ENCODE measurements around the gene CHMP5. TPM values are rescaled to one million over a fixed set of nuclear protein-coding genes. Genes with fewer than 3 reads are reported as not detected.

Gene CHMP5
- total RNA-seq, 1 experiment from 2014 or later: 60.5 TPM

- no peak for DNase-seq (ENCODE audit: low read depth in 1 of 2, low spot score in 2 of 2)
These were observed 32.0 kb upstream of the CHMP5 start for GRCh38 chr9:33232815-33233214.

DNA sequence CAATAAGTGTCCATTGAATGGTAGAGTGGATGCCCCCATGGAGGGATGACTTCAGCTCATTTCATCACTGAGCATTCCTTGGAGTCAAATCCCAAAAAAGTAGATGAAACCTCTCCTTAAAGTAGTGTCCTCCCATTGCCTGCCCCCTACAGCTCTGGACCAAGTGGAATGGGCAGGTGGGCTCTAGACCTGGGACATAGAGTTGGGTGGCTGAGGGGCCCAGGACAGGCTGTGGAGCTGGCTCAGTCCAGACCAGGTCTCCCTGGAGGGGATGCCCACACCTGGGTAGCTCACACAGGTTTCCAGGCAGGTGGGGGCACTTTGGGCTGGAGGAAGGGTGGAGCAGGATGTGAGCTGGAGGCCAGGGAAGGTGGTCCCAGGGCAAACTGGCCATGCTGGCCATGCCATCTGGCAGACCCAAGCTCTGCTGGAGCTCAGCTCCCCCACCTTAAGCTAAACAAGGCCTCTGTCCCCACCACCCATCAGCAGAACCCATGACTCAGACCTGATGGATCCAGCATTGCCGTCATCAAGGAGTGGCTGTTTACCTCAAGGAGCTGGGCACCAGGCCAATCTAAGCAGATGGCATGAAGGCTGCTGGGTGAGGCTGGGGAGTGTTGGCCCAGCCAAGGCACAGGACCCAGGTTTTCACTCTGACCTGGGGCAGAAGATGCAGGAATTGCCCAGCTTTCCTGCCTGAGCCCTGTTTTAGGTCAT, 31.1 kb upstream of the CHMP5 start:
- H3K27me3 ChIP-seq (replicated peaks): no peaks in the 10 kb centered on the region
- peaks cover 13% of the 10 kb centered on the region for H3K4me1 ChIP-seq (replicated peaks)
- peak; percentile 28 to 73 for DNase-seq (ENCODE audit: low read depth in 1 of 2, low spot score in 2 of 2)
- H3K9me3 ChIP-seq (replicated peaks): no peaks in the 10 kb centered on the region
- no peak overlapping the region for H3K27ac ChIP-seq
- no peak overlapping the region for H3K4me3 ChIP-seq
- H3K36me3 ChIP-seq: no peaks in the 10 kb centered on the region

More at GRCh38 chr9:33232815-33233214, 32.0 kb upstream of the CHMP5 start:
- no peaks in the 10 kb centered on the region for H3K9me3 ChIP-seq (replicated peaks)
- H3K27ac ChIP-seq: no peak overlapping the region
- H3K4me1 ChIP-seq (replicated peaks): peaks cover 13% of the 10 kb centered on the region
- no peak overlapping the region for H3K4me3 ChIP-seq
- no peaks in the 10 kb centered on the region for H3K36me3 ChIP-seq
- H3K27me3 ChIP-seq (replicated peaks): no peaks in the 10 kb centered on the region

DNA sequence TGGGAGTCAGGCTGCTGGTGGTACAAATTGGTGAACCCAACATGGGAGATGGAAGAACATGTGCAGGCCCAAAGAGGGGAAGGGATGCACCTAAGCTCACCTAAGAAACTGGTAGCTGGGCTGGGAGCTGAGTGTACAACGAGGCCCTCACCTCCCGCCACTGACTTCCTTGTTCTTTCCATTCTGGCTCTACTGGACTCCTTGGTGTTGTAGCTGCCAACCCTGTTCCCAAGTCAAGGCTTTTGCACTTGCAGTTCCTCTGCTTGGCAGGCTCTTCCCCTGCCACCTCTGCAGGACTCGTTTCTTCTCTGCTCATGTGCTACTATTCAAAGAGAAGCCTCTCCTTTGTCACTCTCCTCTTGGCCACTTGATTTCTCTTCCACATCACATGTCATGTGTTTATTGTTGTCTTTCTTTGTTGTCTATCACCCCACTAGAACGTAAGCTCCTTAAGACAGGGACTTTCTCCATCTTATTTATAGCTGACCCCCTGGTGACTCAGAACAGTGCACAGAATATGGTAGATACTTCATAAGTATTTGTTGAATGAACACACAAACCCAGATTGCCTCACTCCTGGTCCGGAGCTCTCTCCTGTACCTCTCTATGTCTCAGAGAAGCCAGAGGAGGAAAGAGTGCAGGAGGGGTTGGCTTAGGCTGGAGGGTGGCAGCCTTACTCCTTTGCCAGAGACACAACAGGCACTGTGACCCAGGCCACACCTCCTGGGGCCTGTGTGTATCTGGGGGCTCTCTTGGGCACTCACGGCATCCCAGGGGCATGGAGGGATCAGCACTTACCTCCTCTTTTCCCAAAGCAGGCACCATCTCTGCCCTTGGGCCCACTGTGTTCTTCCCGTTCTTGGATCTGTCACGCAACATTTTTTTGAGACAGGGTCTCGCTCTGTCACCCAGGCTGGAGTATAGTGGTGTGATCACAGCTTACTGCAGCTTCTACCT, 30.1 kb upstream of the CHMP5 start:
- no peaks in the 10 kb centered on the region for H3K27me3 ChIP-seq (replicated peaks)
- H3K4me3 ChIP-seq: no peak overlapping the region
- no peaks in the 10 kb centered on the region for H3K9me3 ChIP-seq (replicated peaks)
- no peak overlapping the region for H3K27ac ChIP-seq
- peaks cover 13% of the 10 kb centered on the region for H3K4me1 ChIP-seq (replicated peaks)
- H3K36me3 ChIP-seq: no peaks in the 10 kb centered on the region
- DNase-seq (ENCODE audit: low read depth in 1 of 2, low spot score in 2 of 2): peak in 1 of 2 experiments; percentile 4

GRCh38 chr9:33236571-33236970, 28.3 kb upstream of the CHMP5 start:
- H3K27ac ChIP-seq: no peak overlapping the region
- no peaks in the 10 kb centered on the region for H3K27me3 ChIP-seq (replicated peaks)
- no peaks in the 10 kb centered on the region for H3K36me3 ChIP-seq
- peaks cover 13% of the 10 kb centered on the region for H3K4me1 ChIP-seq (replicated peaks)
- no peaks in the 10 kb centered on the region for H3K9me3 ChIP-seq (replicated peaks)
- H3K4me3 ChIP-seq: no peak overlapping the region
- DNase-seq (ENCODE audit: low read depth in 1 of 2, low spot score in 2 of 2): no peak

DNA sequence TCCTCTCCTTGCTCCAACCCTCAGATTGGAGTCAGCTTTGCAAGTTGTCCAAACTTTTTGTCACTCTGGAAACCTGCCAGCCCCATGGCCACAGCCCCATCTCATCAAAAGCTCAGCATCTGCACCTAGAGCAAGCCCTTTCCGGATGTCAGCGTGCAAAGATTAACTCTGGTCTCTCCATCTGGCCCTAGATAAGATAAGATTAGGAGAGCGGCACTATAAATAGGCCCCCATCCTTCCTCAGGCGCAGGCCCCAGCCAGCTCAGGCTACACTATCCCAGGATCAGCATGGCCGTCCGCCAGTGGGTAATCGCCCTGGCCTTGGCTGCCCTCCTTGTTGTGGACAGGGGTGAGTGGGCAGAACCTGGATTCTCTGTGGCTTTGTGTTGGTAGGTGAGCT, 24.9 kb upstream of the CHMP5 start, which contains the start of gene SPINK4:
TSS of gene SPINK4 (plus strand) at position 247 of the 400 bp plus-strand sequence. CDS start at position 289, 42 bp downstream.
- no peak within 1 kb of the TSS for H3K4me3 ChIP-seq
- H3K9me3 ChIP-seq (replicated peaks): no peaks in the 10 kb centered on the region
- no peak for DNase-seq (ENCODE audit: low read depth in 1 of 2, low spot score in 2 of 2)
- H3K27me3 ChIP-seq (replicated peaks): no peaks in the 10 kb centered on the region
- no peaks in the 10 kb centered on the region for H3K4me1 ChIP-seq (replicated peaks)
- H3K36me3 ChIP-seq: no peaks in the 10 kb centered on the region
- H3K27ac ChIP-seq: no peak within 1 kb of the TSS

DNA sequence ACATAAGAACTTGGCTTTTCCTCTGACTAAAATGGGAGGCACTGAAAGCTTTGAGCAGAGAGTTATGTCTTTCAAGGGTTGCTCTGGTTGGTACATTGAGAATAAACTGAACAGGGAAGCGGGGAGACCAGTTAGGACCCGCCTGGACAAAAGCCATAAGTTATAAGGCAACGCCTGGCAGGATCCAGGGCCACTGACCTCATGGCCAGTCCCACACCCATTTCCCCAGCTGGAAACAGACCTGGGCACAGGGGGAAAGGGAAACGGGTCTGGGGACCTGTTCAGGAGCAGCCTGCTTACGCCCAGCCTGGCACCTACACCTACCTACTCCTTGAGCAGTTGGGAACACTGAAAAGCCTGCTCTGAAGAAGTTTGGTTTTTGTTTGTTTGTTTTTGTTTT, 23.6 kb upstream of the CHMP5 start:
- Histone ChIP-seq H3K9me3 (replicated peaks) (no peaks in the 10 kb centered on the region), H3K27ac (no peak overlapping the region), H3K4me3 (no peak overlapping the region), H3K36me3 (no peaks in the 10 kb centered on the region), H3K27me3 (replicated peaks) (no peaks in the 10 kb centered on the region), H3K4me1 (replicated peaks) (no peaks in the 10 kb centered on the region)
- DNase-seq (ENCODE audit: low read depth in 1 of 2, low spot score in 2 of 2): no peak

DNA sequence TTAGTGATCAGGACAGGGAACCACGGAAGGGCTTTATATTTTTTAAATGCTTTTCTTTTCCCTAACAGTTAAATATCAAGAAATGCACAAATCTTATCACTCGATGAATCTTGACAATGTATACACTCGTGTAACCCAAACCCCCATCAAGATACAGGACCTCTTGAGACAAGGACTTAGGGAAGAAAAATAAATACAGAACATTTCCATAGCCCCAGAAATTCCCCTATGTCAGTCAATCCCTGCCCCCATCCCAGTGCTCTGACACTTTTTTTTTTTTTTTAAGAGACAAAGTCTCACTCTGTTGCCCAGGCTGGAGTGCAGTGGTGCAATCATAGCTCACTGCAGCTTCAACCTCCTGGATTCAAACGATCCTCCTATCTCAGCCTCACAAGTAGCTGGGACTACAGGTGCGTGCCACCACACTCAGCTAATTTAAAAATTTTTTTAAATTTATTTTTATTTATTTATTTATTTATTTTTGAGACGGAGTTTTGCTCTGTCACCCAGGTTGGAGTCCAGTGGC, 22.2 kb upstream of the CHMP5 start:
- H3K36me3 ChIP-seq: no peaks in the 10 kb centered on the region

DNA sequence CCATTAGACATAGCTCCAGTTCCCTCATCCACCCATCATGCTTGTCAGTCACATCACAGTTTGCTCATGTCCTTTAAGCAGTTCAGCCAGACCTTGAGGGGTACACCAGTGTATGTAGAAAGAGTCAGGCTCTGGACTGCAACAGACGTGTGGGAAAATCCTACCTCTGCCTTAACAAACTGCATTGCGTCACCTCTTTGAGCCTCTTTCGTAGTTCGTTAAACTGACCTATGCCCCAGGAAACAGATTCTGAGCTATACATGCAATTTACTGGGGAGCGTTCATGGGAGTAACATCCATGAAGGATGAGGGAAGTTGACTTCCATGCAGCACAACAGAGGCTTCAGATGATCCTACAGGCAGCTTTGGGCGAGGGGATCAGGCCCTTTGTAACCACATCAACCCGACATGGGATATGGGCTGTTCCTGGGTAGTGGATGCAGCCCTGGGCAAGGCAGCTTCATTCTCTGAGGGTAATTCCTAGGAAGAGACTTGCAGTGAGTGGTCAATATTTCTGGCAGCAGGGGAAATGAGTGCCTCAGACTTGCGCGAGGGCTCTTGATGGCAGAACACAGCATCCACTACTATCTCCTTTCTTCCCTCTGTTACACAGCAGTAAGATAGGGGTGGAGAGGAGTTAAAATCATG, 20.6 kb upstream of the CHMP5 start:
- Histone ChIP-seq H3K36me3 (no peaks in the 10 kb centered on the region), H3K4me1 (replicated peaks) (no peaks in the 10 kb centered on the region), H3K4me3 (no peak overlapping the region), H3K27me3 (replicated peaks) (no peaks in the 10 kb centered on the region), H3K27ac (no peak overlapping the region), H3K9me3 (replicated peaks) (no peaks in the 10 kb centered on the region)
- no peak for DNase-seq (ENCODE audit: low read depth in 1 of 2, low spot score in 2 of 2)

More for the DNA sequence above, 22.2 kb upstream of the CHMP5 start:
- H3K4me1 ChIP-seq (replicated peaks): no peaks in the 10 kb centered on the region
- no peak for DNase-seq (ENCODE audit: low read depth in 1 of 2, low spot score in 2 of 2)
- H3K27me3 ChIP-seq (replicated peaks): no peaks in the 10 kb centered on the region
- no peaks in the 10 kb centered on the region for H3K9me3 ChIP-seq (replicated peaks)
- no peak overlapping the region for H3K27ac ChIP-seq
- no peak overlapping the region for H3K4me3 ChIP-seq

- no peak overlapping the region for H3K27ac ChIP-seq
- no peaks in the 10 kb centered on the region for H3K4me1 ChIP-seq (replicated peaks)
- no peak overlapping the region for H3K4me3 ChIP-seq
- H3K27me3 ChIP-seq (replicated peaks): no peaks in the 10 kb centered on the region
- no peak for DNase-seq (ENCODE audit: low read depth in 1 of 2, low spot score in 2 of 2)
- no peaks in the 10 kb centered on the region for H3K36me3 ChIP-seq
- no peaks in the 10 kb centered on the region for H3K9me3 ChIP-seq (replicated peaks)
These were observed 19.5 kb upstream of the CHMP5 start for GRCh38 chr9:33245341-33245740.

GRCh38 chr9:33246269-33246860, 18.5 kb upstream of the CHMP5 start:
- Histone ChIP-seq H3K27me3 (replicated peaks) (no peaks in the 10 kb centered on the region), H3K4me1 (replicated peaks) (no peaks in the 10 kb centered on the region), H3K27ac (no peak overlapping the region), H3K9me3 (replicated peaks) (no peaks in the 10 kb centered on the region), H3K4me3 (no peak overlapping the region), H3K36me3 (no peaks in the 10 kb centered on the region)
- no peak for DNase-seq (ENCODE audit: low read depth in 1 of 2, low spot score in 2 of 2)

GRCh38 chr9:33248606-33249005, 16.2 kb upstream of the CHMP5 start:
- DNase-seq (ENCODE audit: low read depth in 1 of 2, low spot score in 2 of 2): no peak
- H3K4me1 ChIP-seq (replicated peaks): no peaks in the 10 kb centered on the region
- H3K9me3 ChIP-seq (replicated peaks): no peaks in the 10 kb centered on the region

DNA sequence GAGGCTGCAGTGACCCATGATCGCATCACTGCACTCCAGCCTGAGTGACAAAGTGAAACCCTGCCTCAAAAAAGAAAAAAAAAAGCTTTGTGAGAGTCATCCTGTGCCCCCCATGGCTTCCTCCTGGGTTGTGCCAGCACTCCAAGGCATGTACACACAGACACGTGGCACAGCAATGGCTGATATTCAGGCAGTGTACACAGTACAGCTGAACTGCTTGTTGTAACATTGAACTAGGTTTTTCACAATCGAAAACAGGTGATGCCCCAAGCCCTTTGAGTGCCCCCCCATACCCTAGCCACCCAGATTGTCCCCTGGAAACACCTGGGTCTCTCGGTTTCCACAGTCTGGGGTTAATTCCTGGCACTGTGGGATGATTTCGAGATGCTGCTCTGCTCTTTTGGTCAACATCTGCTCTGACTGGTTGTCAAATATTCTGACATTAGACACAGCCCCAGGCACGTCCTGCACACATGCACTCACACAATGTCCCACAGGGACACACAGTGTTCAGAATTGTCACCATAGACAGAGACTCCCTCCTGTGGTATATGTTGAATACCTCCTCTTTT, 15.7 kb upstream of the CHMP5 start:
- Histone ChIP-seq H3K27me3 (replicated peaks) (no peaks in the 10 kb centered on the region), H3K9me3 (replicated peaks) (no peaks in the 10 kb centered on the region)
- no peak for DNase-seq (ENCODE audit: low read depth in 1 of 2, low spot score in 2 of 2)

More at GRCh38 chr9:33248606-33249005, 16.2 kb upstream of the CHMP5 start:
- Histone ChIP-seq H3K27ac (no peak overlapping the region), H3K4me3 (no peak overlapping the region), H3K36me3 (no peaks in the 10 kb centered on the region), H3K27me3 (replicated peaks) (no peaks in the 10 kb centered on the region)

GRCh38 chr9:33249983-33250382, 14.9 kb upstream of the CHMP5 start:
- no peak overlapping the region for H3K27ac ChIP-seq

More for the DNA sequence above, 15.7 kb upstream of the CHMP5 start:
- H3K36me3 ChIP-seq: no peaks in the 10 kb centered on the region
- H3K4me3 ChIP-seq: no peak overlapping the region
- no peaks in the 10 kb centered on the region for H3K4me1 ChIP-seq (replicated peaks)
- no peak overlapping the region for H3K27ac ChIP-seq

More at GRCh38 chr9:33249983-33250382, 14.9 kb upstream of the CHMP5 start:
- no peaks in the 10 kb centered on the region for H3K27me3 ChIP-seq (replicated peaks)
- H3K36me3 ChIP-seq: no peaks in the 10 kb centered on the region
- H3K4me1 ChIP-seq (replicated peaks): no peaks in the 10 kb centered on the region
- no peak overlapping the region for H3K4me3 ChIP-seq
- DNase-seq (ENCODE audit: low read depth in 1 of 2, low spot score in 2 of 2): no peak
- no peaks in the 10 kb centered on the region for H3K9me3 ChIP-seq (replicated peaks)
